Muscle layer of colon (tissue), 2 donors: ENCODE data around the gene MREG.
"Not testable (repeated sequence)": the region's sequence is repeated elsewhere in the genome, so short reads cannot be mapped to it uniquely, and the experiment has no call there.

Experiments
- H3K27ac ChIP-seq: one replicate; pipeline ENCODE4 v1.7.0; 2013; ENCODE audit warnings: low read depth, mild to moderate bottlenecking, low read length, moderate library complexity
- H3K27me3 ChIP-seq, 2 donors: one replicate each; pipeline ENCODE4 v1.7.0; 2013; ENCODE audit warnings: low read length in 2 of 2, mild to moderate bottlenecking in 2 of 2; ENCODE audit not compliant: insufficient read depth in 2 of 2, control insufficient read depth in 1 of 2
- H3K36me3 ChIP-seq: one replicate; pipeline ENCODE4 v1.7.0; 2013; ENCODE audit warnings: mild to moderate bottlenecking, low read length; ENCODE audit not compliant: insufficient read depth
- H3K4me1 ChIP-seq: one replicate; pipeline ENCODE4 v1.7.0; 2013; ENCODE audit warnings: mild to moderate bottlenecking, low read length; ENCODE audit not compliant: insufficient read depth
- H3K4me3 ChIP-seq, 2 donors: one replicate each; pipeline ENCODE4 v1.7.0; 2013; ENCODE audit warnings: low read length in 2 of 2, low read depth in 1 of 2, mild to moderate bottlenecking in 1 of 2, moderate library complexity in 1 of 2
- H3K9ac ChIP-seq: one replicate; pipeline ENCODE4 v1.7.0; 2013; ENCODE audit warnings: low read length
- H3K9me3 ChIP-seq: one replicate; pipeline ENCODE4 v1.7.0; 2013; ENCODE audit warnings: mild to moderate bottlenecking, low read length
- donor health status: abdominal sarcoma.
- donor health status: Adenocarcinoma of cecum.

Gene MREG

GRCh38 chr2:215926992-215927391 is 86.4 kb downstream of the MREG start:
- H3K27ac ChIP-seq, H3K27me3 ChIP-seq, H3K4me3 ChIP-seq, H3K9ac ChIP-seq, H3K4me1 ChIP-seq, H3K36me3 ChIP-seq, H3K9me3 ChIP-seq: not testable (repeated sequence)

GRCh38 chr2:215921895-215922294 is 91.5 kb downstream of the MREG start:
- Histone ChIP-seq H3K4me3 (no peak overlapping the region), H3K27me3 (no peaks in the 10 kb centered on the region), H3K9me3 (no peaks in the 10 kb centered on the region), H3K27ac (no peak overlapping the region), H3K9ac (no peak overlapping the region), H3K4me1 (peaks cover 29% of the 10 kb centered on the region), H3K36me3 (no peaks in the 10 kb centered on the region)

- H3K36me3 ChIP-seq, result no peaks in the 10 kb centered on the region
- H3K27me3 ChIP-seq, result no peaks in the 10 kb centered on the region
- no peak overlapping the region for H3K9ac ChIP-seq
- no peak overlapping the region for H3K27ac ChIP-seq
- peaks cover 29% of the 10 kb centered on the region for H3K4me1 ChIP-seq
- no peak overlapping the region for H3K4me3 ChIP-seq
- no peaks in the 10 kb centered on the region for H3K9me3 ChIP-seq
Observed at GRCh38 chr2:215920244-215921100, 92.9 kb downstream of the MREG start.

GRCh38 chr2:215919624-215920243 is 93.6 kb downstream of the MREG start:
- no peak overlapping the region for H3K27ac ChIP-seq
- no peaks in the 10 kb centered on the region for H3K9me3 ChIP-seq
- peaks cover 29% of the 10 kb centered on the region for H3K4me1 ChIP-seq
- no peaks in the 10 kb centered on the region for H3K36me3 ChIP-seq
- H3K4me3 ChIP-seq, result no peak overlapping the region
- H3K27me3 ChIP-seq, result no peaks in the 10 kb centered on the region
- no peak overlapping the region for H3K9ac ChIP-seq

- H3K9ac ChIP-seq, result no peak overlapping the region
- H3K9me3 ChIP-seq, result no peaks in the 10 kb centered on the region
- no peak overlapping the region for H3K4me3 ChIP-seq
- peaks cover 29% of the 10 kb centered on the region for H3K4me1 ChIP-seq
- H3K36me3 ChIP-seq, result no peaks in the 10 kb centered on the region
- peak overlapping the region; percentile 48 for H3K27ac ChIP-seq
- no peaks in the 10 kb centered on the region for H3K27me3 ChIP-seq
Observed at GRCh38 chr2:215918901-215919599, 94.3 kb downstream of the MREG start.

- H3K4me3 ChIP-seq, result no peak overlapping the region
- H3K9ac ChIP-seq, result no peak overlapping the region
- H3K27me3 ChIP-seq, result no peaks in the 10 kb centered on the region
- no peaks in the 10 kb centered on the region for H3K9me3 ChIP-seq
- H3K36me3 ChIP-seq, result no peaks in the 10 kb centered on the region
- peaks cover 29% of the 10 kb centered on the region for H3K4me1 ChIP-seq
- H3K27ac ChIP-seq, result peak overlapping the region; percentile 82
Observed at GRCh38 chr2:215917953-215918620, 95.3 kb downstream of the MREG start.

GRCh38 chr2:215915441-215915840 is 97.9 kb downstream of the MREG start:
- H3K4me3 ChIP-seq, result no peak overlapping the region
- no peak overlapping the region for H3K9ac ChIP-seq
- H3K36me3 ChIP-seq, result no peaks in the 10 kb centered on the region
- no peak overlapping the region for H3K27ac ChIP-seq
- H3K27me3 ChIP-seq, result no peaks in the 10 kb centered on the region
- no peaks in the 10 kb centered on the region for H3K9me3 ChIP-seq
- peaks cover 26% of the 10 kb centered on the region for H3K4me1 ChIP-seq

- H3K9ac ChIP-seq, result no peak overlapping the region
- no peak overlapping the region for H3K4me3 ChIP-seq
- no peaks in the 10 kb centered on the region for H3K36me3 ChIP-seq
- no peak overlapping the region for H3K27ac ChIP-seq
- H3K9me3 ChIP-seq, result no peaks in the 10 kb centered on the region
- no peaks in the 10 kb centered on the region for H3K27me3 ChIP-seq
- peaks cover 19% of the 10 kb centered on the region for H3K4me1 ChIP-seq
Observed at GRCh38 chr2:215914777-215915165, 98.6 kb downstream of the MREG start.

- Histone ChIP-seq H3K27ac (no peak overlapping the region), H3K27me3 (no peaks in the 10 kb centered on the region), H3K36me3 (no peaks in the 10 kb centered on the region), H3K4me3 (no peak overlapping the region), H3K4me1 (peaks cover 13% of the 10 kb centered on the region), H3K9ac (no peak overlapping the region), H3K9me3 (no peaks in the 10 kb centered on the region)
Observed at GRCh38 chr2:215914054-215914776, 99.1 kb downstream of the MREG start.

- H3K9ac ChIP-seq, result no peak overlapping the region
- no peaks in the 10 kb centered on the region for H3K9me3 ChIP-seq
- no peaks in the 10 kb centered on the region for H3K27me3 ChIP-seq
- H3K4me1 ChIP-seq, result no peaks in the 10 kb centered on the region
- no peak overlapping the region for H3K27ac ChIP-seq
- H3K4me3 ChIP-seq, result no peak overlapping the region
- no peaks in the 10 kb centered on the region for H3K36me3 ChIP-seq
Observed at GRCh38 chr2:215912299-215912842, 101.0 kb downstream of the MREG start.
